ENCODE data around the gene APOL4.
"Not testable (repeated sequence)": the region's sequence is repeated elsewhere in the genome, so short reads cannot be mapped to it uniquely, and the experiment has no call there.

Gene APOL4

GRCh38 chr22:36228944-36229343, 27.3 kb upstream of the APOL4 start:
- no peaks in the 10 kb centered on the region for H3K9me3 ChIP-seq (ENCODE audit: control insufficient read depth in 1 of 2, low read length in 2 of 2)
- peaks cover 37 to 54% of the 10 kb centered on the region in 2 donors for H3K36me3 ChIP-seq (ENCODE audit: control insufficient read depth in 1 of 2, insufficient read depth in 2 of 2, low read length in 2 of 2)
- H3K4me3 ChIP-seq (ENCODE audit: low read depth in 1 of 2, low read length in 2 of 2) = no peak overlapping the region
- H3K4me1 ChIP-seq (ENCODE audit: control insufficient read depth in 1 of 2, insufficient read depth in 2 of 2, low read length in 2 of 2) = no peaks in the 10 kb centered on the region
- no peaks in the 10 kb centered on the region for H3K27me3 ChIP-seq (ENCODE audit: low read depth, low read length)
- no peak overlapping the region for H3K27ac ChIP-seq (ENCODE audit: low read length)

- H3K36me3 ChIP-seq (ENCODE audit: control insufficient read depth in 1 of 2, insufficient read depth in 2 of 2, low read length in 2 of 2) = peaks cover 37 to 54% of the 10 kb centered on the region in 2 donors
- not testable (repeated sequence) for H3K27me3 ChIP-seq (ENCODE audit: low read depth, low read length); H3K4me1 ChIP-seq (ENCODE audit: control insufficient read depth in 1 of 2, insufficient read depth in 2 of 2, low read length in 2 of 2)
Measured at GRCh38 chr22:36228369-36228768, 26.8 kb upstream of the APOL4 start.

GRCh38 chr22:36227806-36228205, 26.2 kb upstream of the APOL4 start:
- Histone ChIP-seq H3K27ac (ENCODE audit: low read length) (no peak overlapping the region), H3K36me3 (ENCODE audit: control insufficient read depth in 1 of 2, insufficient read depth in 2 of 2, low read length in 2 of 2) (peaks cover 34 to 51% of the 10 kb centered on the region in 2 donors), H3K4me3 (ENCODE audit: low read depth in 1 of 2, low read length in 2 of 2) (no peak overlapping the region), H3K27me3 (ENCODE audit: low read depth, low read length) (no peaks in the 10 kb centered on the region), H3K4me1 (ENCODE audit: control insufficient read depth in 1 of 2, insufficient read depth in 2 of 2, low read length in 2 of 2) (no peaks in the 10 kb centered on the region), H3K9me3 (ENCODE audit: control insufficient read depth in 1 of 2, low read length in 2 of 2) (no peaks in the 10 kb centered on the region)

More at GRCh38 chr22:36228369-36228768, 26.8 kb upstream of the APOL4 start:
- H3K4me3 ChIP-seq (ENCODE audit: low read depth in 1 of 2, low read length in 2 of 2); H3K27ac ChIP-seq (ENCODE audit: low read length); H3K9me3 ChIP-seq (ENCODE audit: control insufficient read depth in 1 of 2, low read length in 2 of 2): not testable (repeated sequence)

GRCh38 chr22:36227396-36227795, 25.8 kb upstream of the APOL4 start:
- Histone ChIP-seq H3K4me3 (ENCODE audit: low read depth in 1 of 2, low read length in 2 of 2) (no peak overlapping the region), H3K4me1 (ENCODE audit: control insufficient read depth in 1 of 2, insufficient read depth in 2 of 2, low read length in 2 of 2) (no peaks in the 10 kb centered on the region), H3K36me3 (ENCODE audit: control insufficient read depth in 1 of 2, insufficient read depth in 2 of 2, low read length in 2 of 2) (peaks cover 30 to 47% of the 10 kb centered on the region in 2 donors), H3K27ac (ENCODE audit: low read length) (no peak overlapping the region), H3K9me3 (ENCODE audit: control insufficient read depth in 1 of 2, low read length in 2 of 2) (no peaks in the 10 kb centered on the region), H3K27me3 (ENCODE audit: low read depth, low read length) (no peaks in the 10 kb centered on the region)

GRCh38 chr22:36226189-36226588, 24.6 kb upstream of the APOL4 start:
- Histone ChIP-seq H3K4me1 (ENCODE audit: control insufficient read depth in 1 of 2, insufficient read depth in 2 of 2, low read length in 2 of 2) (no peaks in the 10 kb centered on the region), H3K9me3 (ENCODE audit: control insufficient read depth in 1 of 2, low read length in 2 of 2) (no peaks in the 10 kb centered on the region), H3K36me3 (ENCODE audit: control insufficient read depth in 1 of 2, insufficient read depth in 2 of 2, low read length in 2 of 2) (peaks cover 25 to 39% of the 10 kb centered on the region in 2 donors), H3K4me3 (ENCODE audit: low read depth in 1 of 2, low read length in 2 of 2) (no peak overlapping the region), H3K27me3 (ENCODE audit: low read depth, low read length) (no peaks in the 10 kb centered on the region), H3K27ac (ENCODE audit: low read length) (no peak overlapping the region)

- Histone ChIP-seq H3K4me3 (ENCODE audit: low read depth in 1 of 2, low read length in 2 of 2) (no peak overlapping the region), H3K4me1 (ENCODE audit: control insufficient read depth in 1 of 2, insufficient read depth in 2 of 2, low read length in 2 of 2) (no peaks in the 10 kb centered on the region), H3K9me3 (ENCODE audit: control insufficient read depth in 1 of 2, low read length in 2 of 2) (no peaks in the 10 kb centered on the region), H3K27me3 (ENCODE audit: low read depth, low read length) (no peaks in the 10 kb centered on the region), H3K27ac (ENCODE audit: low read length) (no peak overlapping the region), H3K36me3 (ENCODE audit: control insufficient read depth in 1 of 2, insufficient read depth in 2 of 2, low read length in 2 of 2) (peaks cover 17 to 31% of the 10 kb centered on the region in 2 donors)
Measured at GRCh38 chr22:36225333-36225922, 23.8 kb upstream of the APOL4 start.

GRCh38 chr22:36224245-36224644, 22.6 kb upstream of the APOL4 start:
- H3K36me3 ChIP-seq (ENCODE audit: control insufficient read depth in 1 of 2, insufficient read depth in 2 of 2, low read length in 2 of 2) = peaks cover 10 to 20% of the 10 kb centered on the region in 2 donors
- H3K4me1 ChIP-seq (ENCODE audit: control insufficient read depth in 1 of 2, insufficient read depth in 2 of 2, low read length in 2 of 2) = no peaks in the 10 kb centered on the region
- no peak overlapping the region for H3K4me3 ChIP-seq (ENCODE audit: low read depth in 1 of 2, low read length in 2 of 2)
- no peaks in the 10 kb centered on the region for H3K9me3 ChIP-seq (ENCODE audit: control insufficient read depth in 1 of 2, low read length in 2 of 2)
- no peaks in the 10 kb centered on the region for H3K27me3 ChIP-seq (ENCODE audit: low read depth, low read length)
- no peak overlapping the region for H3K27ac ChIP-seq (ENCODE audit: low read length)

- H3K27ac ChIP-seq (ENCODE audit: low read length) = no peak overlapping the region
- H3K4me3 ChIP-seq (ENCODE audit: low read depth in 1 of 2, low read length in 2 of 2) = no peak overlapping the region
Measured at GRCh38 chr22:36223504-36223903, 21.9 kb upstream of the APOL4 start.

GRCh38 chr22:36222887-36223450, 21.4 kb upstream of the APOL4 start:
- no peaks in the 10 kb centered on the region for H3K9me3 ChIP-seq (ENCODE audit: control insufficient read depth in 1 of 2, low read length in 2 of 2)
- H3K36me3 ChIP-seq (ENCODE audit: control insufficient read depth in 1 of 2, insufficient read depth in 2 of 2, low read length in 2 of 2) = peaks cover 7 to 8% of the 10 kb centered on the region in 2 donors
- H3K4me1 ChIP-seq (ENCODE audit: control insufficient read depth in 1 of 2, insufficient read depth in 2 of 2, low read length in 2 of 2) = no peaks in the 10 kb centered on the region
- no peak overlapping the region for H3K4me3 ChIP-seq (ENCODE audit: low read depth in 1 of 2, low read length in 2 of 2)
- H3K27ac ChIP-seq (ENCODE audit: low read length) = no peak overlapping the region
- H3K27me3 ChIP-seq (ENCODE audit: low read depth, low read length) = no peaks in the 10 kb centered on the region

More at GRCh38 chr22:36223504-36223903, 21.9 kb upstream of the APOL4 start:
- H3K4me1 ChIP-seq (ENCODE audit: control insufficient read depth in 1 of 2, insufficient read depth in 2 of 2, low read length in 2 of 2) = no peaks in the 10 kb centered on the region
- no peaks in the 10 kb centered on the region for H3K27me3 ChIP-seq (ENCODE audit: low read depth, low read length)
- no peaks in the 10 kb centered on the region for H3K9me3 ChIP-seq (ENCODE audit: control insufficient read depth in 1 of 2, low read length in 2 of 2)
- peaks cover 10 to 13% of the 10 kb centered on the region in 2 donors for H3K36me3 ChIP-seq (ENCODE audit: control insufficient read depth in 1 of 2, insufficient read depth in 2 of 2, low read length in 2 of 2)

- no peaks in the 10 kb centered on the region for H3K9me3 ChIP-seq (ENCODE audit: control insufficient read depth in 1 of 2, low read length in 2 of 2)
Measured at GRCh38 chr22:36221799-36222751, 20.5 kb upstream of the APOL4 start.

GRCh38 chr22:36220451-36220921, 18.9 kb upstream of the APOL4 start:
- no peak overlapping the region for H3K27ac ChIP-seq (ENCODE audit: low read length)
- no peaks in the 10 kb centered on the region for H3K4me1 ChIP-seq (ENCODE audit: control insufficient read depth in 1 of 2, insufficient read depth in 2 of 2, low read length in 2 of 2)
- H3K36me3 ChIP-seq (ENCODE audit: control insufficient read depth in 1 of 2, insufficient read depth in 2 of 2, low read length in 2 of 2) = no peaks in the 10 kb centered on the region
- H3K27me3 ChIP-seq (ENCODE audit: low read depth, low read length) = no peaks in the 10 kb centered on the region
- no peak overlapping the region for H3K4me3 ChIP-seq (ENCODE audit: low read depth in 1 of 2, low read length in 2 of 2)
- H3K9me3 ChIP-seq (ENCODE audit: control insufficient read depth in 1 of 2, low read length in 2 of 2) = no peaks in the 10 kb centered on the region

More at GRCh38 chr22:36221799-36222751, 20.5 kb upstream of the APOL4 start:
- H3K27me3 ChIP-seq (ENCODE audit: low read depth, low read length) = no peaks in the 10 kb centered on the region
- no peak overlapping the region for H3K27ac ChIP-seq (ENCODE audit: low read length)
- H3K36me3 ChIP-seq (ENCODE audit: control insufficient read depth in 1 of 2, insufficient read depth in 2 of 2, low read length in 2 of 2) = no peaks in the 10 kb centered on the region
- no peaks in the 10 kb centered on the region for H3K4me1 ChIP-seq (ENCODE audit: control insufficient read depth in 1 of 2, insufficient read depth in 2 of 2, low read length in 2 of 2)
- H3K4me3 ChIP-seq (ENCODE audit: low read depth in 1 of 2, low read length in 2 of 2) = no peak overlapping the region

Data from muscle layer of duodenum (tissue), 2 donors.